WERI-Rb-1 (cell line): ENCODE results near the gene GRHPR.

Experiments used
- DNase-seq: peaks from one replicate; pipeline ENCODE4 v3.0.0-alpha.2; 2020
- H3K27ac ChIP-seq: fragments of 250-450 bp; sonication (Bioruptor Pico); 2 replicates; pipeline ENCODE4 v1.5.1; 2020; ENCODE audit warnings: mild to moderate bottlenecking, moderate library complexity
- H3K27me3 ChIP-seq: fragments of 250-450 bp; sonication (Bioruptor Pico); 2 replicates; pipeline ENCODE4 v1.5.1; 2021; ENCODE audit warnings: mild to moderate bottlenecking, low read depth, moderate library complexity; ENCODE audit not compliant: insufficient read depth, severe bottlenecking
- H3K36me3 ChIP-seq: fragments of 250-450 bp; sonication (Bioruptor Pico); 2 replicates; pipeline ENCODE4 v1.5.1; 2020; ENCODE audit warnings: mild to moderate bottlenecking, moderate library complexity
- H3K4me3 ChIP-seq: 2 replicates; pipeline ENCODE4 v1.5.1; 2011; ENCODE audit warnings: low read depth, mild to moderate bottlenecking, control low read depth, low read length
- H3K9me3 ChIP-seq: fragments of 250-450 bp; sonication (Bioruptor Pico); 2 replicates; pipeline ENCODE4 v1.5.1; 2021; ENCODE audit warnings: mild to moderate bottlenecking, moderate library complexity; ENCODE audit not compliant: severe bottlenecking
- CTCF ChIP-seq: IDR thresholded peaks from 2 replicates; pipeline ENCODE4 v1.5.1; 2011; ENCODE audit warnings: low read depth, mild to moderate bottlenecking, control low read depth, inconsistent platforms, low read length

GRHPR gene

DNA sequence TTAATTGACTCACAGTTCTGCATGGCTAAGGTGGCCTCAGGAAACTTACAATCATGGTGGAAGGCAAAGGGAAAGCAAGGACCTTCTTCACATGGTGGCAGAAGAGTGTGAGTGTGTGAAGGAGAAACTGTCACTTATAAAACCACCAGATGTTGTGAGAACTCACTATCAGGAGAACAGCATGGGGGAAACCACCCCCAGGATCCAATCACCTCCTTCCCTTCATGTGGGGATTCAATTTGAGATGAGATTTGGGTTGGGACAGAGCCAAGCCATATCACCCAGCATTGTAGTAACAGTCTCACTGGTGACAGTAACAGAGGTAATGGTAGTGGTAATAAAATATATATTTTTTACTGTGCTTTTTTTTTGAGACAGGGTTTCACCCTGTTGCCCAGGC, 24.6 kb downstream of the GRHPR start:
- Histone ChIP-seq H3K36me3 (peaks cover 39% of the 10 kb centered on the region), H3K4me3 (no peak overlapping the region), H3K9me3 (no peaks in the 10 kb centered on the region), H3K27me3 (no peaks in the 10 kb centered on the region), H3K27ac (no peak overlapping the region)
- no peak for TF ChIP-seq CTCF
- no peak for DNase-seq

DNA sequence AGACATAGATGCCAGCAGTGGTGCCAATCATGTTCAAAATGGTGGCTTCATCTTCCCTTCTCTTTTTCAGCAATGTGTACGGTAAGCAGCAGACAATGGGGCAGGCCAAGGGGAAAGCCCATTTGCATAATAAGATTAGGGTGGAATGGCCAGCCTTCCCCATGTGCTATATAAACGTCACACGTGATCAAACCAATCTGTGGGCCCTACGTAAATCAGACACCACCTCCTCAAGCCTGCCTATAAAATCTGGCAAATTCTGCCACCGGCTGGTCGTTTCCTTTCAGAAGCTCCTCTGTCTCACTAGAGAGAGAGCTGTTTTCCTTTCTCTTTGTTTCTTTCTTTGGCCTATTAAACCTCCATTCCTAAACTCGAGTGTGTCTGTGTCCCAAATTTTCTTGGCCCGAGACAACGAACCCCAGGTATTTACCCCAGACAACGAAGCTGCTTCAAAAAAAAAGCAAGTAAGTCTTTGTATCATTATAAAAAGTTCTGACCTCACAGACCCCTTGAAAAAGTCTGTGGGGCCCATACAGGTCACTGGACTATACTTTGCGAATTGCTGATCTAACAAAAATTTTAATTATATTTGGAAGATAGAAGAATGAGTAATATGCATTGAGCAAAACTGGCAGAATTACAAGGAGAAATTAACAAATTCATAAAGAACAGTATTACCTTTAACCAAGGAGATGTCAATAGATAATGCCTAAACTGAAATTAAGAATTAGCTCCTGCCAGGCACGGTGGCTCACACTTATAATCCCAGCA, 27.6 kb downstream of the GRHPR start:
- H3K36me3 ChIP-seq = peaks cover 26% of the 10 kb centered on the region
- DNase-seq = peak; percentile 69
- no peaks in the 10 kb centered on the region for H3K9me3 ChIP-seq
- H3K4me3 ChIP-seq = no peak overlapping the region
- peak overlapping the region; percentile 58 for H3K27ac ChIP-seq
- no peak for TF ChIP-seq CTCF
- no peaks in the 10 kb centered on the region for H3K27me3 ChIP-seq

GRCh38 chr9:37451628-37452027, 29.1 kb downstream of the GRHPR start:
- no peaks in the 10 kb centered on the region for H3K27me3 ChIP-seq
- H3K36me3 ChIP-seq = peaks cover 27% of the 10 kb centered on the region
- no peak overlapping the region for H3K4me3 ChIP-seq
- no peak overlapping the region for H3K27ac ChIP-seq
- no peak for TF ChIP-seq CTCF
- DNase-seq = no peak
- peaks cover 3% of the 10 kb centered on the region for H3K9me3 ChIP-seq

- H3K27ac ChIP-seq = no peak overlapping the region
- TF ChIP-seq CTCF = no peak
- no peak for DNase-seq
- H3K4me3 ChIP-seq = no peak overlapping the region
- H3K9me3 ChIP-seq = peaks cover 3% of the 10 kb centered on the region
- H3K36me3 ChIP-seq = peaks cover 30% of the 10 kb centered on the region
- no peaks in the 10 kb centered on the region for H3K27me3 ChIP-seq
Measured at GRCh38 chr9:37452611-37453010, 30.1 kb downstream of the GRHPR start.

DNA sequence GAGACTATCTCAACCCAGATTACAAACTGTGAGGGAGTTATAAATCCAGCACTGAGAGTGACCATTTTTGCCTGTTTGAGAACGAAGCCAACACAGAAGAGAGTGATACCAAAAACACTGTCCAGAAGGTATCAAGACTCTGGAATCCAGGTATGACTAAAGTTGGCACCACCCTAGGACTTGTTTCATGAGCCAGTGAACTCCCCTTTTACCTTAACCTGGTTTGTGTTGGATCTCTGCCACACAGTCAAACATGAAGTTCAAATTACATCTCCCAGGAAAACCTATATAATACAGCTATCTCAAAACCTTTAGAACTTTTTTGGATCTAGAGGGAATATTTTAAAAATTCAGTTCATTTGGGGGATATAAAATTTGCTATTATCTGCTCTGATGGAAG, 31.3 kb downstream of the GRHPR start:
- Histone ChIP-seq H3K27ac (no peak overlapping the region), H3K36me3 (peaks cover 27% of the 10 kb centered on the region), H3K4me3 (no peak overlapping the region)

More for the DNA sequence above, 31.3 kb downstream of the GRHPR start:
- DNase-seq = no peak
- peaks cover 3% of the 10 kb centered on the region for H3K9me3 ChIP-seq
- H3K27me3 ChIP-seq = no peaks in the 10 kb centered on the region
- TF ChIP-seq CTCF = no peak
